Glutamatergic neuron (in vitro differentiated cells): Measurements from ENCODE around the gene DDHD1. TPM values are rescaled to one million over a fixed set of nuclear protein-coding genes. Genes with fewer than 3 reads are reported as not detected.

Source experiments
- DNase-seq: peaks from one replicate; pipeline ENCODE4 v3.0.0; 2022
- H3K27ac Mint-ChIP-seq: one replicate; pipeline ENCODE4 v1.8.0; 2020; ENCODE audit warnings: mild to moderate bottlenecking, mixed read lengths, inconsistent platforms; ENCODE audit not compliant: unreplicated experiment
- H3K27me3 Mint-ChIP-seq: one replicate; pipeline ENCODE4 v1.8.0; 2020; ENCODE audit warnings: mild to moderate bottlenecking, moderate library complexity, mixed read lengths, inconsistent platforms; ENCODE audit not compliant: unreplicated experiment
- H3K36me3 Mint-ChIP-seq: one replicate; pipeline ENCODE4 v1.8.0; 2020; ENCODE audit warnings: mild to moderate bottlenecking, mixed read lengths, inconsistent platforms; ENCODE audit not compliant: unreplicated experiment
- H3K4me1 Mint-ChIP-seq: one replicate; pipeline ENCODE4 v1.8.0; 2020; ENCODE audit warnings: mild to moderate bottlenecking, low read depth, mixed read lengths, inconsistent platforms; ENCODE audit not compliant: unreplicated experiment
- H3K4me3 Mint-ChIP-seq: one replicate; pipeline ENCODE4 v1.8.0; 2020; ENCODE audit warnings: mild to moderate bottlenecking, mixed read lengths, inconsistent platforms; ENCODE audit not compliant: unreplicated experiment
- H3K9me3 Mint-ChIP-seq: one replicate; pipeline ENCODE4 v1.8.0; 2020; ENCODE audit warnings: mild to moderate bottlenecking, moderate library complexity, mixed read lengths, inconsistent platforms; ENCODE audit not compliant: unreplicated experiment
- CTCF ChIP-seq: fragments of 200-600 bp; sonication (generic); IDR thresholded peaks from one replicate; pipeline ENCODE4 v1.5.0; 2021; ENCODE audit not compliant: partially characterized antibody, unreplicated experiment
- total RNA-seq: library from RNA; stranded (reverse); fragmentation: NEBNext Ultra II Directional; extraction: Animal tissue kit (Norgen Biotek cat#: 25700); gene quantifications from one replicate; pipeline ENCODE4 v1.2.1, GENCODE V29; 2021; ENCODE audit not compliant: unreplicated experiment

Gene DDHD1
- total RNA-seq, 1 donor from 2014 or later: 38.1 TPM

DNA sequence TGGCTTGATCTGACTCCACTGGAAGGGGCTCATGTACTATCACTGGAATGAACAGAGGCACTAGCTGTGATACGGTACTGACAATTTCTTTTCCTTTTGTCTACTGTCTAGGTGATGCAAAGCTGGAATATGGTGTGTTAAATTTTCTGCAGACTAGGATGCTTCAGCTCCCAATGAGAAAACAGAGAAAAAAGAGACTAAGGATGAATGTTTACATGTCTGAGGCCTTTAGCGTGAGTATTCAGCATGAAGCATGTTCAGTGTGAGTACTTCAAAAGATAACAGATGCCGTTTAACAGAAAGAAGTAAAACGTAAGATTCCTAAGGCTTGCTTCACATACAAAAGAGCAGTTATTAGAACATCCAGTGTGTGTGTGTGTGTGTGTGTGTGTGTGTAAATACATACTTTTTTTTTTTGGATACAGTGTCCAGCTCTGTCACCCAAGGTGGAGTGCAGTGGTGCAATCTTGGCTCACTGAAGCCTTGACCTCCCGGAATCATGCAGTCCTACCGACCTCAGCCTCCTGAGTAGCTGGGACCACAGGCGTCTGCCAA is 110.0 kb downstream of the DDHD1 start:
- H3K27me3 Mint-ChIP-seq: peaks cover 1% of the 10 kb centered on the region
- no peak for TF ChIP-seq CTCF
- H3K36me3 Mint-ChIP-seq: no peaks in the 10 kb centered on the region
- no peak overlapping the region for H3K4me3 Mint-ChIP-seq
- DNase-seq: no peak
- H3K27ac Mint-ChIP-seq: no peak overlapping the region
- H3K9me3 Mint-ChIP-seq: no peaks in the 10 kb centered on the region
- peaks cover 9% of the 10 kb centered on the region for H3K4me1 Mint-ChIP-seq

- Mint-ChIP-seq H3K9me3 (no peaks in the 10 kb centered on the region), H3K27ac (no peak overlapping the region), H3K4me1 (peaks cover 9% of the 10 kb centered on the region), H3K4me3 (no peak overlapping the region), H3K27me3 (peaks cover 1% of the 10 kb centered on the region), H3K36me3 (peaks cover 2% of the 10 kb centered on the region)
- DNase-seq: no peak
- TF ChIP-seq CTCF: no peak
These were observed 110.6 kb downstream of the DDHD1 start for GRCh38 chr14:53042480-53042879.

DNA sequence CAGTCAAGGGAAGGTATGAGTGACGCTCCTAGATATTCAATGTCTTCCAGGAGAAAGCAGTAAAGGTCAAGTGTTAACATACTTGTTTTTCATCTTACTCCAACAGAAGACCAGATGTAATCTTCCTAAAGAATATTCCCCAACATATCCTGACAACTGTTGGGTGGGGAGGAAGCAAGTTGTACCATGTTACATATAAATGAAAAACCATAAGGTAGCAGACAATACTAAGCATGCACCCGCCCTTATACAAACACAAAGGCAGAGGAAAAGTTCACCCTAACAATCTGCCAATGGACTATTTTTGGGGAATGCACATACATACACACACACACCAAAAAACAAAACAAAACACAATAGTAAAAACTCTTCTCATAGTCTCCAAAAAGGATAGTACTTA is 112.1 kb downstream of the DDHD1 start:
- Mint-ChIP-seq H3K27me3 (peaks cover 1% of the 10 kb centered on the region), H3K36me3 (peaks cover 6% of the 10 kb centered on the region), H3K27ac (no peak overlapping the region), H3K4me1 (peaks cover 4% of the 10 kb centered on the region), H3K4me3 (no peak overlapping the region), H3K9me3 (no peaks in the 10 kb centered on the region)
- DNase-seq: no peak
- TF ChIP-seq CTCF: no peak

- no peak overlapping the region for H3K27ac Mint-ChIP-seq
- no peak for DNase-seq
- H3K4me3 Mint-ChIP-seq: no peak overlapping the region
- peaks cover 4% of the 10 kb centered on the region for H3K4me1 Mint-ChIP-seq
- no peaks in the 10 kb centered on the region for H3K9me3 Mint-ChIP-seq
- no peak for TF ChIP-seq CTCF
- H3K36me3 Mint-ChIP-seq: peaks cover 6% of the 10 kb centered on the region
- H3K27me3 Mint-ChIP-seq: peaks cover 1% of the 10 kb centered on the region
These were observed 114.5 kb downstream of the DDHD1 start for GRCh38 chr14:53038629-53039028.

DNA sequence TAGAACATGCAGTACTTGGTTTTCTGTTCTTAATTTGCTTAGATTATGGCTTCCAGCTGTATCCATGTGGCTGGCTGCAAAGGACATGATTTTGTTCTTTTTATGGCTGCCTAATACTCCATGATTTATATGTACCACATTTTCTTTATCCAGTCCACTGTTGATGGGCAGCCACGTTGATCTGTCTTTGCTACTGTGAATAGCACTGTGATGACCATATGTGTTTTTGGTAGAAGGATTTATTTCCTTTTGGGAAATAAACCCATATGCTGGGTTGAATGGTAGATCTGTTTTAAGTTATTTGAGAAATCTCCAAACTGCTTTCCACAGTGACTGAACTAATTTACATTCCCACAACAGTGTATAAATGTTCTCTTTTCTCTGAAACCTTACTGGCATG is 116.1 kb downstream of the DDHD1 start:
- Mint-ChIP-seq H3K36me3 (peaks cover 6% of the 10 kb centered on the region), H3K27ac (no peak overlapping the region)

More for the DNA sequence above, 116.1 kb downstream of the DDHD1 start:
- no peak for TF ChIP-seq CTCF
- Mint-ChIP-seq H3K9me3 (no peaks in the 10 kb centered on the region), H3K27me3 (peaks cover 1% of the 10 kb centered on the region), H3K4me1 (peaks cover 4% of the 10 kb centered on the region), H3K4me3 (no peak overlapping the region)
- no peak for DNase-seq
